ENCODE data around the gene CEMIP.

Gene CEMIP

GRCh38 chr15:80931721-80932512, 152.7 kb downstream of the CEMIP start:
- no peak overlapping the region for H3K4me3 ChIP-seq (ENCODE audit: low read length)
- peaks cover 1% of the 10 kb centered on the region; the same call in 1 of the 2 replicates for H3K4me1 ChIP-seq (ENCODE audit: control insufficient read depth, insufficient read depth, low read length)
- H3K36me3 ChIP-seq (ENCODE audit: control insufficient read depth, insufficient read depth, low read length): no peaks in the 10 kb centered on the region
- no peak for DNase-seq (ENCODE audit: low read depth, low spot score)
- WGBS (ENCODE audit: insufficient coverage, insufficient read length): no CpG with 5 or more reads among the region's 20 CpGs
- H3K9me3 ChIP-seq (ENCODE audit: control insufficient read depth, insufficient read depth, low read length): no peaks in the 10 kb centered on the region
- no peaks in the 10 kb centered on the region for H3K27me3 ChIP-seq (ENCODE audit: control insufficient read depth, insufficient read depth, low read length)
- no peak overlapping the region for H3K27ac ChIP-seq (ENCODE audit: low read length)

GRCh38 chr15:80932513-80932815, 153.3 kb downstream of the CEMIP start:
- Histone ChIP-seq H3K27ac (ENCODE audit: low read length) (no peak overlapping the region), H3K9me3 (ENCODE audit: control insufficient read depth, insufficient read depth, low read length) (no peaks in the 10 kb centered on the region), H3K4me1 (ENCODE audit: control insufficient read depth, insufficient read depth, low read length) (peaks cover 1% of the 10 kb centered on the region; the same call in 1 of the 2 replicates), H3K4me3 (ENCODE audit: low read length) (no peak overlapping the region), H3K36me3 (ENCODE audit: control insufficient read depth, insufficient read depth, low read length) (no peaks in the 10 kb centered on the region), H3K27me3 (ENCODE audit: control insufficient read depth, insufficient read depth, low read length) (no peaks in the 10 kb centered on the region)
- WGBS (ENCODE audit: insufficient coverage, insufficient read length): no CpG with 5 or more reads among the region's 5 CpGs
- no peak for DNase-seq (ENCODE audit: low read depth, low spot score)

- no peaks in the 10 kb centered on the region for H3K9me3 ChIP-seq (ENCODE audit: control insufficient read depth, insufficient read depth, low read length)
- no peak for DNase-seq (ENCODE audit: low read depth, low spot score)
- no peaks in the 10 kb centered on the region for H3K27me3 ChIP-seq (ENCODE audit: control insufficient read depth, insufficient read depth, low read length)
- H3K27ac ChIP-seq (ENCODE audit: low read length): no peak overlapping the region
- H3K4me3 ChIP-seq (ENCODE audit: low read length): no peak overlapping the region
- peaks cover 1% of the 10 kb centered on the region; the same call in 1 of the 2 replicates for H3K4me1 ChIP-seq (ENCODE audit: control insufficient read depth, insufficient read depth, low read length)
- no CpG with 5 or more reads among the region's 15 CpGs for WGBS (ENCODE audit: insufficient coverage, insufficient read length)
- no peaks in the 10 kb centered on the region for H3K36me3 ChIP-seq (ENCODE audit: control insufficient read depth, insufficient read depth, low read length)
Observed at GRCh38 chr15:80932989-80933388, 153.8 kb downstream of the CEMIP start.

- Histone ChIP-seq H3K27me3 (ENCODE audit: control insufficient read depth, insufficient read depth, low read length) (no peaks in the 10 kb centered on the region), H3K9me3 (ENCODE audit: control insufficient read depth, insufficient read depth, low read length) (no peaks in the 10 kb centered on the region), H3K4me1 (ENCODE audit: control insufficient read depth, insufficient read depth, low read length) (peaks cover 1% of the 10 kb centered on the region; the same call in 1 of the 2 replicates), H3K27ac (ENCODE audit: low read length) (no peak overlapping the region), H3K4me3 (ENCODE audit: low read length) (no peak overlapping the region), H3K36me3 (ENCODE audit: control insufficient read depth, insufficient read depth, low read length) (no peaks in the 10 kb centered on the region)
- no CpG with 5 or more reads among the region's 3 CpGs for WGBS (ENCODE audit: insufficient coverage, insufficient read length)
- DNase-seq (ENCODE audit: low read depth, low spot score): peak; percentile 25
Observed at GRCh38 chr15:80934761-80935221, 155.6 kb downstream of the CEMIP start.

GRCh38 chr15:80936288-80937078, 157.3 kb downstream of the CEMIP start:
- WGBS (ENCODE audit: insufficient coverage, insufficient read length): no CpG with 5 or more reads among the region's 16 CpGs
- Histone ChIP-seq H3K27me3 (ENCODE audit: control insufficient read depth, insufficient read depth, low read length) (no peaks in the 10 kb centered on the region), H3K4me3 (ENCODE audit: low read length) (no peak overlapping the region), H3K9me3 (ENCODE audit: control insufficient read depth, insufficient read depth, low read length) (no peaks in the 10 kb centered on the region), H3K36me3 (ENCODE audit: control insufficient read depth, insufficient read depth, low read length) (no peaks in the 10 kb centered on the region), H3K27ac (ENCODE audit: low read length) (no peak overlapping the region), H3K4me1 (ENCODE audit: control insufficient read depth, insufficient read depth, low read length) (peaks cover 1% of the 10 kb centered on the region; the same call in 1 of the 2 replicates)
- no peak for DNase-seq (ENCODE audit: low read depth, low spot score)

GRCh38 chr15:80937718-80938117, 158.5 kb downstream of the CEMIP start:
- H3K36me3 ChIP-seq (ENCODE audit: control insufficient read depth, insufficient read depth, low read length): peaks cover 2% of the 10 kb centered on the region; the same call in 1 of the 2 replicates

GRCh38 chr15:80939216-80939615, 160.0 kb downstream of the CEMIP start:
- Histone ChIP-seq H3K4me3 (ENCODE audit: low read length) (no peak overlapping the region), H3K4me1 (ENCODE audit: control insufficient read depth, insufficient read depth, low read length) (peaks cover 1% of the 10 kb centered on the region; the same call in 1 of the 2 replicates), H3K36me3 (ENCODE audit: control insufficient read depth, insufficient read depth, low read length) (peaks cover 5% of the 10 kb centered on the region; the same call in 1 of the 2 replicates), H3K27me3 (ENCODE audit: control insufficient read depth, insufficient read depth, low read length) (no peaks in the 10 kb centered on the region), H3K27ac (ENCODE audit: low read length) (no peak overlapping the region), H3K9me3 (ENCODE audit: control insufficient read depth, insufficient read depth, low read length) (no peaks in the 10 kb centered on the region)
- no CpG with 5 or more reads among the region's 3 CpGs for WGBS (ENCODE audit: insufficient coverage, insufficient read length)
- DNase-seq (ENCODE audit: low read depth, low spot score): no peak

More at GRCh38 chr15:80937718-80938117, 158.5 kb downstream of the CEMIP start:
- Histone ChIP-seq H3K4me3 (ENCODE audit: low read length) (no peak overlapping the region), H3K27ac (ENCODE audit: low read length) (no peak overlapping the region), H3K9me3 (ENCODE audit: control insufficient read depth, insufficient read depth, low read length) (no peaks in the 10 kb centered on the region), H3K27me3 (ENCODE audit: control insufficient read depth, insufficient read depth, low read length) (no peaks in the 10 kb centered on the region), H3K4me1 (ENCODE audit: control insufficient read depth, insufficient read depth, low read length) (peaks cover 1% of the 10 kb centered on the region; the same call in 1 of the 2 replicates)
- no CpG with 5 or more reads among the region's 12 CpGs for WGBS (ENCODE audit: insufficient coverage, insufficient read length)
- DNase-seq (ENCODE audit: low read depth, low spot score): no peak

- H3K36me3 ChIP-seq (ENCODE audit: control insufficient read depth, insufficient read depth, low read length): peaks cover 5% of the 10 kb centered on the region; the same call in 1 of the 2 replicates
Observed at GRCh38 chr15:80940331-80940730, 161.2 kb downstream of the CEMIP start.

GRCh38 chr15:80940851-80941250, 161.7 kb downstream of the CEMIP start:
- no peaks in the 10 kb centered on the region for H3K4me1 ChIP-seq (ENCODE audit: control insufficient read depth, insufficient read depth, low read length)
- WGBS (ENCODE audit: insufficient coverage, insufficient read length): no CpG with 5 or more reads among the region's 6 CpGs
- H3K9me3 ChIP-seq (ENCODE audit: control insufficient read depth, insufficient read depth, low read length): no peaks in the 10 kb centered on the region
- peaks cover 5% of the 10 kb centered on the region; the same call in 1 of the 2 replicates for H3K36me3 ChIP-seq (ENCODE audit: control insufficient read depth, insufficient read depth, low read length)
- H3K27ac ChIP-seq (ENCODE audit: low read length): no peak overlapping the region
- H3K27me3 ChIP-seq (ENCODE audit: control insufficient read depth, insufficient read depth, low read length): no peaks in the 10 kb centered on the region
- no peak for DNase-seq (ENCODE audit: low read depth, low spot score)
- no peak overlapping the region for H3K4me3 ChIP-seq (ENCODE audit: low read length)

More at GRCh38 chr15:80940331-80940730, 161.2 kb downstream of the CEMIP start:
- no peak for DNase-seq (ENCODE audit: low read depth, low spot score)
- no peaks in the 10 kb centered on the region for H3K4me1 ChIP-seq (ENCODE audit: control insufficient read depth, insufficient read depth, low read length)
- no peak overlapping the region for H3K4me3 ChIP-seq (ENCODE audit: low read length)
- H3K27me3 ChIP-seq (ENCODE audit: control insufficient read depth, insufficient read depth, low read length): no peaks in the 10 kb centered on the region
- no peaks in the 10 kb centered on the region for H3K9me3 ChIP-seq (ENCODE audit: control insufficient read depth, insufficient read depth, low read length)
- no peak overlapping the region for H3K27ac ChIP-seq (ENCODE audit: low read length)
- no CpG with 5 or more reads among the region's 4 CpGs for WGBS (ENCODE audit: insufficient coverage, insufficient read length)

- Histone ChIP-seq H3K4me3 (ENCODE audit: low read length) (no peak overlapping the region), H3K9me3 (ENCODE audit: control insufficient read depth, insufficient read depth, low read length) (no peaks in the 10 kb centered on the region), H3K4me1 (ENCODE audit: control insufficient read depth, insufficient read depth, low read length) (no peaks in the 10 kb centered on the region), H3K36me3 (ENCODE audit: control insufficient read depth, insufficient read depth, low read length) (peaks cover 7% of the 10 kb centered on the region), H3K27ac (ENCODE audit: low read length) (no peak overlapping the region), H3K27me3 (ENCODE audit: control insufficient read depth, insufficient read depth, low read length) (no peaks in the 10 kb centered on the region)
- no CpG with 5 or more reads among the region's 7 CpGs for WGBS (ENCODE audit: insufficient coverage, insufficient read length)
- DNase-seq (ENCODE audit: low read depth, low spot score): no peak
Observed at GRCh38 chr15:80942266-80942665, 163.1 kb downstream of the CEMIP start.
